ENCODE results near the gene MARCHF10.

MARCHF10 gene

DNA sequence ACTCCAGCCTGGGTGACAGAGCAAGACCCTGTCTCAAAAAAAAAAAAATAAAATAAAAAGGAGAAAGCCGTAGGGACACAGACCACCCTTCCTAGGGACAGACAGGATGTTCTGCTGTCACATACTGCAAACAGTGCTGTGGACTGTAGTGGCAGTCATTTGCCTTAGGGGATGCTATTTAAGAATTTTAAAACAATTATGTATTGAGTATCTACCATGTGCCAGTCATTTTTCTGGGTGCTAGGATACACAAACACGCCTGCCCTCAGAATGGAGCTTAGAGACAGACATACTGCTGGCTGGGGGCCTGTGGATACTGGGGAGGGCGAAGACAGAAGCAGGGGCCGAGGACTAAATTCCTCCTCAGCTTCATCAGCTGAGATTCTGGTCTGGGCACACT is 135.2 kb downstream of the MARCHF10 start:
- no peak for DNase-seq (ENCODE audit: low spot score)

DNA sequence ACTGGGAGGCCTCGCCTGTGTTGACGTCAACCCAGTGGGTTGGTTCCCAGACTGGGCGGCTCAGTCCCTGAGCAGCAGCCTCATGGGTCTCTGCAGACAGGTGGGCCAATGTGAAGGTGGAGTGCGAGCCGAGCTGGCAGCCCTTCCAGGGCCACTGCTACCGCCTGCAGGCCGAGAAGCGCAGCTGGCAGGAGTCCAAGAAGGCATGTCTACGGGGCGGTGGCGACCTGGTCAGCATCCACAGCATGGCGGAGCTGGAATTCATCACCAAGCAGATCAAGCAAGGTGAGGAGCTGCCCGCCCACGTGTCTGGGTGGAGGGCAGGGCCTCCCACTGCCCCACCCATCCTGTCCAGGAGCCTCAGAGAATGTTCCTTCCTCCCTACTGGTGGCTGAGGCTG is 136.6 kb downstream of the MARCHF10 start:
- no peak for TF ChIP-seq CTCF (IDR thresholded peaks at IDR 0.05; ENCODE audit: extremely low read depth, missing control alignments)

More for the DNA sequence above, 135.2 kb downstream of the MARCHF10 start:
- TF ChIP-seq CTCF (IDR thresholded peaks at IDR 0.05; ENCODE audit: extremely low read depth, missing control alignments): no peak

DNA sequence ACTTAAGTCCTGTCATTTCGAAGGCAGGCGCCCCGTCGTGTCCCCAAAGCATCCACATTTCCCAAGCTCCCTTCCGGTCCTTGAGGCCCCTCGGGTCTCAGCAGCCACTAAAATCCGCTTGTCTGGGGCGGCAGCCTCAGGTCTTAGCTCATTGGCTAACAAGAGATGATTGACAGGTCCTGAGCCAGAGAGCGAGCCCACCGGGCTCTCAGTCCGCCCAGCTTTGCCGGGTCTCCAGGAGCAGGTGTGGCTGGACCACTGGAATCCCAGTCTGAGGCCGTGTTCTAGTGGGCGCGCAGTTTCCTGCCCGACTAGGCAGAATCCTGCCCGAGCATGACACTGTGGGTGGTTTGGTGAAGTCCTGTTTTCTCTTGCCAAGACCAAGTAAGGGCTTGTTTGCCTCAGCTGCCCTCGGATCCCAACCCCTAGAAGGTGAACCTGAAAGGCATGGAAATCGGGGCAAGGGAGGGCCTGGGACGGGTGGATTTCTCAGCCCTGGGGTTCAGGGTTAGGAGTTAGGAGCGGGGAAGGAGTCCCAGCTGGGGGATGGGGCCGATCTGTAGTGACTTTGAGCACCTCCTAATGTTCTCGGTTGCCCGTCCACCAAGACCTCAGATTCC is 137.8 kb downstream of the MARCHF10 start:
- no peak for DNase-seq (ENCODE audit: low spot score)
- TF ChIP-seq CTCF (IDR thresholded peaks at IDR 0.05; ENCODE audit: extremely low read depth, missing control alignments): no peak

More for the DNA sequence above, 136.6 kb downstream of the MARCHF10 start:
- DNase-seq (ENCODE audit: low spot score): no peak

GRCh38 chr17:62668091-62668804 is 139.9 kb downstream of the MARCHF10 start:
- DNase-seq (ENCODE audit: low spot score): no peak

GRCh38 chr17:62666801-62667591 is 141.1 kb downstream of the MARCHF10 start:
- no peak for TF ChIP-seq CTCF (IDR thresholded peaks at IDR 0.05; ENCODE audit: extremely low read depth, missing control alignments)
- no peak for DNase-seq (ENCODE audit: low spot score)

More at GRCh38 chr17:62668091-62668804, 139.9 kb downstream of the MARCHF10 start:
- TF ChIP-seq CTCF (IDR thresholded peaks at IDR 0.05; ENCODE audit: extremely low read depth, missing control alignments): no peak

DNA sequence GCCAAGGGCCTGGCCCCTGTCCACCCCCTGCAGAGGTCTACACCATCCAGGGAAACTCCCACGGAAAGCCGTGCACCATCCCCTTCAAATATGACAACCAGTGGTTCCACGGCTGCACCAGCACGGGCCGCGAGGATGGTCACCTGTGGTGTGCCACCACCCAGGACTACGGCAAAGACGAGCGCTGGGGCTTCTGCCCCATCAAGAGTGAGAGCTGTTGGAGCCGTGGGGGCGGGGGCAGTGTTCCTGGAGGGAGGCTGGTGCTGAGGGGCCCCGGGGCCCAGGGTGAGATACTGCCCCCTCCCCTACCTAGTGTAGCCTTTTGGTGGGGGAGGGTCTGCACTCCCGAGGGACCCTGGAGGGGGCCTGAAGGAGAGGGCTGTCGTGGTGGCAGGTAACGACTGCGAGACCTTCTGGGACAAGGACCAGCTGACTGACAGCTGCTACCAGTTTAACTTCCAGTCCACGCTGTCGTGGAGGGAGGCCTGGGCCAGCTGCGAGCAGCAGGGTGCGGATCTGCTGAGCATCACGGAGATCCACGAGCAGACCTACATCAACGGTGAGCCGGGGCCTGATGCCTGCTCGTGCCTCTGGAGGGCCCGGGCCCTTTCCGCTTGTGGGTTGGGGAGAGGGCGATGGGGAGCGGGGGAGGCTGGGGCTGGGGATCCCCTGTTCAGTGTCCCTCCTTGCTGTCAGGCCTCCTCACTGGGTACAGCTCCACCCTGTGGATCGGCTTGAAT is 141.9 kb downstream of the MARCHF10 start:
- no peak for DNase-seq (ENCODE audit: low spot score)

More for the DNA sequence above, 141.9 kb downstream of the MARCHF10 start:
- no peak for TF ChIP-seq CTCF (IDR thresholded peaks at IDR 0.05; ENCODE audit: extremely low read depth, missing control alignments)

Data from GM20000 (cell line).